ENCODE data around the gene SMAD2. TPM values are rescaled to one million over a fixed set of nuclear protein-coding genes. Genes with fewer than 3 reads are reported as not detected.

The SMAD2 gene
- total RNA-seq, 1 donor: 118 TPM

- no peak overlapping the region for H3K4me3 ChIP-seq (ENCODE audit: low read depth, low read length)
- TF ChIP-seq, protein P1, sequence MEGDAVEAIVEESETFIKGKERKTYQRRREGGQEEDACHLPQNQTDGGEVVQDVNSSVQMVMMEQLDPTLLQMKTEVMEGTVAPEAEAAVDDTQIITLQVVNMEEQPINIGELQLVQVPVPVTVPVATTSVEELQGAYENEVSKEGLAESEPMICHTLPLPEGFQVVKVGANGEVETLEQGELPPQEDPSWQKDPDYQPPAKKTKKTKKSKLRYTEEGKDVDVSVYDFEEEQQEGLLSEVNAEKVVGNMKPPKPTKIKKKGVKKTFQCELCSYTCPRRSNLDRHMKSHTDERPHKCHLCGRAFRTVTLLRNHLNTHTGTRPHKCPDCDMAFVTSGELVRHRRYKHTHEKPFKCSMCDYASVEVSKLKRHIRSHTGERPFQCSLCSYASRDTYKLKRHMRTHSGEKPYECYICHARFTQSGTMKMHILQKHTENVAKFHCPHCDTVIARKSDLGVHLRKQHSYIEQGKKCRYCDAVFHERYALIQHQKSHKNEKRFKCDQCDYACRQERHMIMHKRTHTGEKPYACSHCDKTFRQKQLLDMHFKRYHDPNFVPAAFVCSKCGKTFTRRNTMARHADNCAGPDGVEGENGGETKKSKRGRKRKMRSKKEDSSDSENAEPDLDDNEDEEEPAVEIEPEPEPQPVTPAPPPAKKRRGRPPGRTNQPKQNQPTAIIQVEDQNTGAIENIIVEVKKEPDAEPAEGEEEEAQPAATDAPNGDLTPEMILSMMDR (IDR thresholded peaks at IDR 0.05; ENCODE audit: insufficient read depth, low read length): no peak
Measured at GRCh38 chr18:47926101-47926850, 4.2 kb downstream of the SMAD2 start.

DNA sequence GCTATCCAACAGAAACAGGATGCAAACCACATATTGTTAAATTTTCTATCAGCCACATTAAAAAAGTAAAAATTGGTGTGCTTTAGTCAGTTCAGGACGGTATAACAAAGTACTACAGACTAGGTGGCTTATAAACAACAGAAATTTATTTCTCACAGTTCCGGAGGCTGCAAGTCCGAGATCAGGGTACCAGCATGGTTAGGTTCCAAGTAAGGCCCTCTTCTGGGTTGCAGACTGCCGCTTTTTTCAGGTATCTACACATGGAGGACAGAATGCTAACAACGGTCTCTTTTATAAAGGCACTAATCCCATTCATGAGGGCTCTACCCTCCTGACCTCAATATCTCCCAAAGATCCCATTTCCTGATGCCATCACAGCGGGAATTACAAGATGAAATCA is 10.5 kb downstream of the SMAD2 start:
- TF ChIP-seq, protein P1 (IDR thresholded peaks at IDR 0.05; ENCODE audit: insufficient read depth, low read length): no peak
- H3K4me3 ChIP-seq (ENCODE audit: low read depth, low read length): no peak overlapping the region

More at GRCh38 chr18:47926101-47926850, 4.2 kb downstream of the SMAD2 start:
- no peak for DNase-seq (ENCODE audit: low read depth)

GRCh38 chr18:47917923-47918610 is 12.4 kb downstream of the SMAD2 start:
- TF ChIP-seq, protein P1 (IDR thresholded peaks at IDR 0.05; ENCODE audit: insufficient read depth, low read length): no peak
- no peak overlapping the region for H3K4me3 ChIP-seq (ENCODE audit: low read depth, low read length)
- no peak for DNase-seq (ENCODE audit: low read depth)

More for the DNA sequence above, 10.5 kb downstream of the SMAD2 start:
- DNase-seq (ENCODE audit: low read depth): no peak

DNA sequence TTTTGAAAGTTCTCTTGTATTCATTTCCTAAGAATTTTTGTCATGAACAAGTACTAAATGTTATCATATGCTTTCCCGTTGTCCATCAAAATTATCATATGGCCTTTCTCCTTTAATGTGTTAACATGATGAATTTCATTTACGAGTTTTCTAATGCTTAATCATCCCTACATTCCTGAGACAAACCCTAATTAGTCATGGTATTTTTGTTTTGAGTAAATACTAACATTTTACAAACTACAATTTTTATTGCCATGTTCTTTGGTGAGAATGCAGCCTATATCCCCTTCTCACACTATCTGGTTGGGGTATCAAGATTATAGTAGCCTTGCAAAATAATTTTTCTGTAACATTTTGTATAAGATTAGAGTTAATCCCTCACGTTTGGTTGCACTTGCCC is 14.5 kb downstream of the SMAD2 start:
- TF ChIP-seq, protein P1 (IDR thresholded peaks at IDR 0.05; ENCODE audit: insufficient read depth, low read length): no peak

DNA sequence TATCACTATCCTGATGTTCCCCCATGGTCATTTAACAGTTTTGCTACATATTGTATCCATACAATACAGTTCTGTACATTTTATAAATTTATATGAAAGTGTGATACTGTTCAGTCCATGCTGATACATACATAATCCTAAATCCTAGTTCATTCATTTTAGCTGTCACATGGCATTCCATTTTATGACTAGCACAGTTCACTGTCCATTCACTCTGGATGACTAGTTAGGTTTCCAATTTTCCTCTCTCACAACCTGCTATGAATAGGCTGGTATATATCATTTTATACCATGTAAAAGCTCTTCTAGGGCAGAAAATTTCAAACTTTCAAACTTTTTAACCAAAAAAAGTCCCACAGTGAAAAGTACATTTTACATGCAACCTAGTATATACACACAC is 15.2 kb downstream of the SMAD2 start:
- H3K4me3 ChIP-seq (ENCODE audit: low read depth, low read length): no peak overlapping the region
- TF ChIP-seq, protein P1 (IDR thresholded peaks at IDR 0.05; ENCODE audit: insufficient read depth, low read length): no peak
- DNase-seq (ENCODE audit: low read depth): no peak

More for the DNA sequence above, 14.5 kb downstream of the SMAD2 start:
- no peak overlapping the region for H3K4me3 ChIP-seq (ENCODE audit: low read depth, low read length)
- DNase-seq (ENCODE audit: low read depth): no peak

DNA sequence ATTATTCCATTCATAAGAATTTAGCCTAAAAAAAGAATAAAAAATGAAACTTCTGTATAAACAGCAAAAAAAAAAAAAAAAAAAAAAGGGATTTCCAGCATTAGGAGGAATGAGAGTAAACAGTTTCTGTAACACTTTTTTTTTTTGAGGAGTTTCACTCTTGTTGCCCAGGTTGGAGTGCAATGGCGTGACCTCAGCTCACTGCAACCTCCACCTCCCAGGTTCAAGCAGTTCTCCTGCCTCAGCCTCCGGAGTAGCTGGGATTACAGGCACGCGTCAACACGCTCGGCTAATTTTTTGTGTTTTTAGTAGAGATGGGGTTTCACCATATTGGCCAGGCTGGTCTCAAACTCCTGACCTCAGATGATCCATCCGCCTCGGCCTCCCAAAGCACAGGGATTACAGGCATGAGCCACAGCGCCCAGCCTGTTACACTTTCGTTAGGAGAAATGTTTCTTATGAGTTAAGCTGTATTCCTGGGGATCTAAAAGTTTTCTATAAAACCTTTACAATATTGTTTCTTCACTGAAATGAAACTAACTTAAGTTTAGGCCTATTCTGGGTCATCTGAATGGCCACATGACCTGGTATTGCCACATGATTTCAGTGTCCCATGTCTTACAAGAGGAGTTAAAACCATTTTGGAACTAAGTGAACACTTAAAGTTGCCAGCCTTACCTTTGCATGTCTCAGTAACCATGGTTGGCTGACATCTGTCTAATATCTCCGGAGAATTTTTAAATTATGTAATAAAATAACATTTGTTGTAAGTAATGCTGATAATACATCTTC is 17.5 kb downstream of the SMAD2 start:
- no peak overlapping the region for H3K4me3 ChIP-seq (ENCODE audit: low read depth, low read length)
- DNase-seq (ENCODE audit: low read depth): peak; percentile 17
- TF ChIP-seq, protein P1 (IDR thresholded peaks at IDR 0.05; ENCODE audit: insufficient read depth, low read length): no peak
